Ureter (tissue), 1 donor: ENCODE data around the gene AJAP1. TPM values are rescaled to one million over a fixed set of nuclear protein-coding genes. Genes with fewer than 3 reads are reported as not detected.
"Not testable (repeated sequence)": the region's sequence is repeated elsewhere in the genome, so short reads cannot be mapped to it uniquely, and the experiment has no call there.

Source experiments
- DNase-seq: peaks from one replicate; pipeline ENCODE4 v3.0.0-alpha.2; 2020; ENCODE audit warnings: low spot score
- total RNA-seq: library from RNA; stranded (reverse); gene quantifications from one replicate; pipeline ENCODE4 v1.2.4, GENCODE V29; 2023
- donor health status: DM: yes; HTN: yes; CAD: no.

Gene AJAP1
- total RNA-seq, result 5.7 TPM

GRCh38 chr1:4653796-4654725, at the start of gene AJAP1:
Gene AJAP1, plus strand, starts transcription at chr1:4654609. Its CDS starts 817 bp downstream, at chr1:4655426.
- DNase-seq, result no peak

GRCh38 chr1:4605158-4605557, 49.3 kb upstream of the AJAP1 start:
- no peak for DNase-seq

- no peak for DNase-seq
Measured at GRCh38 chr1:4611563-4612341, 42.7 kb upstream of the AJAP1 start.

GRCh38 chr1:4612991-4613390, 41.4 kb upstream of the AJAP1 start:
- no peak for DNase-seq

GRCh38 chr1:4613606-4614370, 40.6 kb upstream of the AJAP1 start:
- no peak for DNase-seq

- no peak for DNase-seq
Measured at GRCh38 chr1:4614371-4615137, 39.9 kb upstream of the AJAP1 start.

GRCh38 chr1:4615138-4615470, 39.3 kb upstream of the AJAP1 start:
- DNase-seq, result no peak

GRCh38 chr1:4615501-4615900, 38.9 kb upstream of the AJAP1 start:
- no peak for DNase-seq

GRCh38 chr1:4616831-4617465, 37.5 kb upstream of the AJAP1 start:
- DNase-seq, result no peak

- no peak for DNase-seq
Measured at GRCh38 chr1:4617506-4617905, 36.9 kb upstream of the AJAP1 start.

- not testable (repeated sequence) for DNase-seq
Measured at GRCh38 chr1:4618827-4619226, 35.6 kb upstream of the AJAP1 start.

- no peak for DNase-seq
Measured at GRCh38 chr1:4621646-4622045, 32.8 kb upstream of the AJAP1 start.

- no peak for DNase-seq
Measured at GRCh38 chr1:4622821-4623220, 31.6 kb upstream of the AJAP1 start.

GRCh38 chr1:4624141-4624715, 30.2 kb upstream of the AJAP1 start:
- DNase-seq, result no peak

GRCh38 chr1:4624801-4625200, 29.6 kb upstream of the AJAP1 start:
- DNase-seq, result no peak

GRCh38 chr1:4626061-4626460, 28.3 kb upstream of the AJAP1 start:
- no peak for DNase-seq

- no peak for DNase-seq
Measured at GRCh38 chr1:4626560-4627319, 27.7 kb upstream of the AJAP1 start.

- DNase-seq, result no peak
Measured at GRCh38 chr1:4627353-4627752, 27.1 kb upstream of the AJAP1 start.

- DNase-seq, result no peak
Measured at GRCh38 chr1:4628992-4629391, 25.4 kb upstream of the AJAP1 start.

GRCh38 chr1:4630561-4630960, 23.8 kb upstream of the AJAP1 start:
- DNase-seq, result no peak
